GM12801 (cell line): Measurements from ENCODE around the gene HRH3.

Source experiments
- TF ChIP-seq, protein P1 (sequence below): IDR thresholded peaks from one replicate; pipeline ENCODE4 v1.5.1; 2011; ENCODE audit warnings: control low read depth; ENCODE audit not compliant: insufficient read length; ENCODE audit errors: extremely low read depth

HRH3 gene

DNA sequence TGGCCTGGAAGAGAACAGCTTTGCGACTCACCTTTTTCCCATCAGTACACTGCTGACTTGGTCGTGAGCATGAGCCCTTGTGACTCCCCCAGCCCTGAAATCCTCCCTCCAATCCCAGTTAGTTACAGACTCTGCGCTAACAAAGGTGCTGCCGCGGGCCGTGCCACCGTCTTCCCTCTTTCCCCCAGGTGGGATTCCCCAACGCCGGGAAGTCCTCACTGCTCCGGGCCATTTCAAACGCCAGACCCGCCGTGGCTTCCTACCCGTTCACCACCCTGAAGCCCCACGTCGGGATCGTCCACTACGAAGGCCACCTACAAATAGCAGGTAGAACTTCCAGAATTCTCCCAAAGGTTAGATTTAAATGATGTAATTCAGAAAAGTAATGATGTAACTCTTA lies 21.1 kb downstream of the HRH3 start:
- TF ChIP-seq, protein P1, sequence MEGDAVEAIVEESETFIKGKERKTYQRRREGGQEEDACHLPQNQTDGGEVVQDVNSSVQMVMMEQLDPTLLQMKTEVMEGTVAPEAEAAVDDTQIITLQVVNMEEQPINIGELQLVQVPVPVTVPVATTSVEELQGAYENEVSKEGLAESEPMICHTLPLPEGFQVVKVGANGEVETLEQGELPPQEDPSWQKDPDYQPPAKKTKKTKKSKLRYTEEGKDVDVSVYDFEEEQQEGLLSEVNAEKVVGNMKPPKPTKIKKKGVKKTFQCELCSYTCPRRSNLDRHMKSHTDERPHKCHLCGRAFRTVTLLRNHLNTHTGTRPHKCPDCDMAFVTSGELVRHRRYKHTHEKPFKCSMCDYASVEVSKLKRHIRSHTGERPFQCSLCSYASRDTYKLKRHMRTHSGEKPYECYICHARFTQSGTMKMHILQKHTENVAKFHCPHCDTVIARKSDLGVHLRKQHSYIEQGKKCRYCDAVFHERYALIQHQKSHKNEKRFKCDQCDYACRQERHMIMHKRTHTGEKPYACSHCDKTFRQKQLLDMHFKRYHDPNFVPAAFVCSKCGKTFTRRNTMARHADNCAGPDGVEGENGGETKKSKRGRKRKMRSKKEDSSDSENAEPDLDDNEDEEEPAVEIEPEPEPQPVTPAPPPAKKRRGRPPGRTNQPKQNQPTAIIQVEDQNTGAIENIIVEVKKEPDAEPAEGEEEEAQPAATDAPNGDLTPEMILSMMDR, result no peak

DNA sequence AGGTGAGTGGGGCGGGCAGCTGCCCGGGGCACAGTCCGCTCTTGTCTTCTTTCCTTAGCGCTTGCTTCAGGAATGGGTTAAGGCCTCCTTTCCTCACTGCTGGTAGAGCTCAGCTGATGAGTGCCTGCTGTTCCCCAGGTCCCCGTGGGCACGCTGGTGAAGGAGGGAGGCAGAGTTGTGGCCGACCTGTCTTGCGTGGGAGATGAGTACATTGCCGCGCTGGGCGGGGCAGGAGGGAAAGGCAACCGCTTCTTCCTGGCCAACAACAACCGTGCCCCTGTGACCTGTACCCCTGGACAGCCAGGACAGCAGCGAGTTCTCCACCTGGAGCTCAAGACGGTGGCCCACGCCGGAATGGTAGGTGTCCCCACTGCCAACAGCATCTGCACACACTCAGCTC lies 21.6 kb downstream of the HRH3 start:
- TF ChIP-seq, protein P1, result no peak

DNA sequence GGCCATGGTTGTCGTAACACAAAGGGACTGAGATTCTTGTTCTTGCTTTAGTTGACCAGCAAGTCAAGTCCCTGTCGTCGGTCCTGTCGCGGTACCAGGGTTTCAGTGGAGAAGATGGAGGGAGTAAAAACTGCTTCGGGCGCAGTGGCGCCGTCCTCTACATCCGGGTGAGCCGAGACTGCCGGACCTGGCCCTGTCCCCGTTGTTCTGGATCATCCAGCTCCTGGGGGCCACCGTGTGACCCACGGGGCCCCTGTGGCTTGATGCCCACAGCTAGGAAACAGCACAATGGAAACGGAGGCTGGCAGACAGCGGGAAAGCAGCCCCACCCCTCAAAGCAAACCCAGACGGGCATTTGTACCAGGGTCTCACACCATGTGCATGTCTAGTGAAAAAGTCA lies 22.3 kb downstream of the HRH3 start:
- TF ChIP-seq, protein P1, result no peak

DNA sequence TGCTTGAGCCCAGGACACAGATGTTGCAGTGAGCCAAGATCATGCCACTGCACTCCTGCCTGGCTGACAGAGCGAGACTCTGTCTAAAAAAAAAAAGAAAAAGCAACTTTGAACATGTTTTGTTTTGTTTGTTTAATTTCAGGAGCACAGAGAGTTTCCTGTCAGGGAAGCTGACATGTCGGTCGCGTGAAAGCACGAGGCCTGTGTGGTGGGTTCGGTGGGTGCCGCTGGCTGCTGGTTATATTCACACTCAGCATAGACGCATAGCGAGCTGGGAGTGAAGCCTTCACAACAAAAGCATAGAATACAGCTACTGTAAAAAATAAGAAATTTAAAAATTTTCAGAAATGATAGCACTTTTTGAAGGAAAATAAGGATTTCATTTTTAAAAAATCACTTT lies 22.8 kb downstream of the HRH3 start:
- TF ChIP-seq, protein P1, result no peak

DNA sequence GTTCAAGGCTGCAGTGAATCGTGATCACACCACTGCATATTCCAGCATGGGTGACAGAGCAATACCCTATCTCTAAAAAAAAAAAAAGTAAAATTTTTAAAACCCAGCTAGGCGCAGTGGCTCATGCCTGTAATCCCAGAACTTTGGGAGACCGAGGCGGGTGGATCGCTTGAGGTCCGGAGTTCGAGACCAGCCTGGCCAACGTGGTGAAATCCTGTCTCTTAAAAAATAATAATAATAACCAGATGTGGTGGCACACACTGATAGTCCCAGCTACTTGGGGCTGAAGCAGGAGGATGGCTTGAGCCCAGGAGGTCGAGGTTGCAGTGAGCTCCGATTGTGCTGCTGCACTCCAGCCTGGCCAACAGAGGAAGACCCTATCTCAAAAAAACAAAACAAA lies 23.8 kb downstream of the HRH3 start:
- TF ChIP-seq, protein P1, result no peak

DNA sequence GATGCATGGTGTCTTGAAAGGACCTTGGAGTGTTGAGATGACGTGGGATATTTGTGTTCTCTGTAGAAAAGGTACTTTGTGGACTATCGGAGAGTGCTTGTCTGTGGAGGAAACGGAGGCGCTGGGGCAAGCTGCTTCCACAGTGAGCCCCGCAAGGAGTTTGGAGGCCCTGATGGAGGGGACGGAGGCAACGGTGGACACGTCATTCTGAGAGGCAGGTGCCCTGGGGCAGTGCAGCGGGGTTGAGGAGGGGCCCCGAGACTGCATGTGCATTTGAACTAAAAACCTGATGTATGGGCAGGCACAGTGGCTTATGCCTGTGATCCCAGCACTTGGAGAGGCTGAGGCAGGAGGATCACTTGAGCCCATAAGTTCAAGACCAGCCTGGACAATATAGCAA lies 24.3 kb downstream of the HRH3 start:
- TF ChIP-seq, protein P1, result no peak

DNA sequence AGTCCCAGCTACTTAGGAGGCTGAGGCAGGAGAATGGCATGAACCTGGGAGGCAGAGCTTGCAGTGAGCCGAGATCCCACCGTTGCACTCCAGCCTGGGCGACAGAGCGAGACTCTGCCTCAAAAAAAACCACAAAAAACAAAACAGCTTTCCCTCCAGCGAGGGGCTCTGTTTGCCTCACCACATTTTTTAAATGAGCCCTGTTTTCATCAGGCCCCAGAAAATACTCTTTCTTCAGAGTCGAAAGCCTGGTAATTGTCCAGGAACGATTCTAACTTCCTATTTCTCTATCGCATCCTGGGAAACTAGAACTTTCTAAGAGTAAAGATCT lies 25.0 kb downstream of the HRH3 start:
- TF ChIP-seq, protein P1, result no peak
